ENCODE data around the gene ING4.

The ING4 gene

DNA sequence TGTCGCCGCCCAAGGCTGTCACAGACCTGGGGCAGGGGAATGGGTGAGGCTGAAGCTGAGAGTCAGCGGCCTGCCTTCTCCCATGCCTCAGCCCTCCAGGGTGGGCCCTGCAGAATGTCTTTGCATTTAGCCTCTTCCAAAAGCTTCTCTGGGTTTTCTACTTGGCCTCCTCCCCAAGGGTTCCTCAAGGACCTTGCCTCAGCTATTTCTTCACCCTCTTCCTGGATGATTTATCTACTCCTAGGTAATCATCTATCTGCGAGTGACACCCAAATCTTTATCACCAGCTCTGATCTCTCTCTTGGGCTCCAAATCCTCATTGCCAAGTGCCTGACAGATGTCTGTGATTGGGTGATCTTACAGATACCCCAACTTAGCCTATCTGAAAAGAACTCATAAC, 22.4 kb downstream of the ING4 start:
- no peak for DNase-seq (ENCODE audit: low spot score)
- CTCF ChIA-PET = interaction anchor here (0.7 kb wide), 1 partner anchor 13 kb away, joined by 3 read pairs; no protein-coding TSS in a partner anchor
- H3K27ac ChIP-seq = no peak overlapping the region
- POLR2A ChIA-PET (ENCODE audit: low non-redundant PET) = no interaction called here
- TF ChIP-seq, protein P1, sequence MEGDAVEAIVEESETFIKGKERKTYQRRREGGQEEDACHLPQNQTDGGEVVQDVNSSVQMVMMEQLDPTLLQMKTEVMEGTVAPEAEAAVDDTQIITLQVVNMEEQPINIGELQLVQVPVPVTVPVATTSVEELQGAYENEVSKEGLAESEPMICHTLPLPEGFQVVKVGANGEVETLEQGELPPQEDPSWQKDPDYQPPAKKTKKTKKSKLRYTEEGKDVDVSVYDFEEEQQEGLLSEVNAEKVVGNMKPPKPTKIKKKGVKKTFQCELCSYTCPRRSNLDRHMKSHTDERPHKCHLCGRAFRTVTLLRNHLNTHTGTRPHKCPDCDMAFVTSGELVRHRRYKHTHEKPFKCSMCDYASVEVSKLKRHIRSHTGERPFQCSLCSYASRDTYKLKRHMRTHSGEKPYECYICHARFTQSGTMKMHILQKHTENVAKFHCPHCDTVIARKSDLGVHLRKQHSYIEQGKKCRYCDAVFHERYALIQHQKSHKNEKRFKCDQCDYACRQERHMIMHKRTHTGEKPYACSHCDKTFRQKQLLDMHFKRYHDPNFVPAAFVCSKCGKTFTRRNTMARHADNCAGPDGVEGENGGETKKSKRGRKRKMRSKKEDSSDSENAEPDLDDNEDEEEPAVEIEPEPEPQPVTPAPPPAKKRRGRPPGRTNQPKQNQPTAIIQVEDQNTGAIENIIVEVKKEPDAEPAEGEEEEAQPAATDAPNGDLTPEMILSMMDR (conservative IDR thresholded peaks at IDR 0.05; ENCODE audit: low read depth) = no peak

GRCh38 chr12:6639151-6639801, 23.6 kb downstream of the ING4 start:
- no peak for DNase-seq (ENCODE audit: low spot score)
- ChIA-PET CTCF (interaction anchor here (0.7 kb wide), 1 partner anchor 26 kb away, joined by 4 read pairs; no protein-coding TSS in a partner anchor), POLR2A (ENCODE audit: low non-redundant PET) (interaction anchor here (0.5 kb wide), 1 partner anchor 44 kb away, joined by 4 read pairs; no protein-coding TSS in a partner anchor)
- TF ChIP-seq, protein P1 (conservative IDR thresholded peaks at IDR 0.05; ENCODE audit: low read depth) = no peak
- no peak overlapping the region for H3K27ac ChIP-seq

DNA sequence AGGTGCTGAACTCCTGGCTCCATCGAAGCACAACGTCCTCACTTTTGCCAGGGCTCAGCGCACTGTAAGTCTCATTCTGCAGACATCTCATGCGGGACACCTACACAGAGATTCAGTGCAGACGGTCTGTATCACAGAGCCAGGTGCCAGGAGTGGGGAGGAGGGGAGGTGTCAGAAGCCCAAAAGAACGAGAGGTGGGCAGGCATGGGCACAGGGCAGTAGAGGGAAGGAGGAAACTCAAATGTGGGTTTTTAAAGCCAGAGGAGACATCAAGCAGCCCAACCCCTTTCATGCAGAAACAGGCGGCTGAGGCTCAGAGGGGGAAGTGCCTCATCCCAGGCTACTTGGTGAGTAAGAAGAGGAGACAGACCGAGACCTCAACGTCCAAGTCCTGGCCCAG, 24.6 kb downstream of the ING4 start:
- ChIA-PET CTCF (no interaction called here), POLR2A (ENCODE audit: low non-redundant PET) (interaction anchor here (0.6 kb wide), 1 partner anchor 32 kb away, joined by 4 read pairs; no protein-coding TSS in a partner anchor)
- TF ChIP-seq, protein P1 (conservative IDR thresholded peaks at IDR 0.05; ENCODE audit: low read depth) = no peak
- no peak overlapping the region for H3K27ac ChIP-seq
- no peak for DNase-seq (ENCODE audit: low spot score)

DNA sequence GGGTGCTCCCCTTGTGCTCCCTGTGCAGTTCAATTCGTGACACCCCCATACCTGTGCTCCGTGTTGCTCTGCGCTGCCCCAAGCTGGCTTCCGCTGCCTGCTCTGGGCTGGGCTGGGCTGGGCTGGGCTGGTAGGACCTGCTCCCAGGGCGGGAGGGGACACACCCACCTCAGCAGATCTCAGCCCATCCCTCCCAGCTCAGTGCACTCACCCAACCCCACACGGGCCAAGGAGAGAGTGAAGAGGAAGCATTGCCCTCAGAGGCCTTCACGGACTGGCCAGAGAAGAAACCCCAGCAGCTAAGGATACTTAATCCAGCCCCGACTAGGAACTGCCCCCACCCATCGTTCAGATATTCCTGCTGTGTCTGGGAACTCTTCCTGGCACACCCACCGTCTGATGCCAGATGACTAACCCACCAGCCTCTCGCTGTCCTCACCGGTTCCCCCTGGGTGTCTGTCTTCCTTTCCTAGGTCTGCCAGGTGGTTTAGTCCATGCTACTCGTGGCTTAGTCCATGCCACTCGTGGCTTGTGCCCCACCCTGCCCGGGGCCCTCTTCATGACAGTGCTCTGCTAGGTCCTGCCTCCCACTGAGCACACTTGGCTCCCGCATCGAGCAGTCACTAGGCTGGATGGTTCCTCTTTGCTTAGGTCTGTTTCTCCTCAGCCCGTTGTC, 26.9 kb downstream of the ING4 start, which contains the start of gene LPAR5:
Gene LPAR5 (minus strand): TSS at position 104 of the 676 bp plus-strand sequence. CDS start 14,711 bp downstream, outside the sequence.
- H3K27ac ChIP-seq = peak within 1 kb of the TSS; percentile 94
- peak; percentile 91 for DNase-seq (ENCODE audit: low spot score)
- CTCF ChIA-PET = interaction anchor here (0.6 kb wide), 1 partner anchor 49 kb away, joined by 3 read pairs; no protein-coding TSS in a partner anchor
- TF ChIP-seq, protein P1 (conservative IDR thresholded peaks at IDR 0.05; ENCODE audit: low read depth) = no peak
- POLR2A ChIA-PET (ENCODE audit: low non-redundant PET) = interaction anchor here (0.6 to 0.7 kb wide), 2 partner anchors 19 to 78 kb away, joined by 4 to 5 read pairs; no protein-coding TSS in a partner anchor

DNA sequence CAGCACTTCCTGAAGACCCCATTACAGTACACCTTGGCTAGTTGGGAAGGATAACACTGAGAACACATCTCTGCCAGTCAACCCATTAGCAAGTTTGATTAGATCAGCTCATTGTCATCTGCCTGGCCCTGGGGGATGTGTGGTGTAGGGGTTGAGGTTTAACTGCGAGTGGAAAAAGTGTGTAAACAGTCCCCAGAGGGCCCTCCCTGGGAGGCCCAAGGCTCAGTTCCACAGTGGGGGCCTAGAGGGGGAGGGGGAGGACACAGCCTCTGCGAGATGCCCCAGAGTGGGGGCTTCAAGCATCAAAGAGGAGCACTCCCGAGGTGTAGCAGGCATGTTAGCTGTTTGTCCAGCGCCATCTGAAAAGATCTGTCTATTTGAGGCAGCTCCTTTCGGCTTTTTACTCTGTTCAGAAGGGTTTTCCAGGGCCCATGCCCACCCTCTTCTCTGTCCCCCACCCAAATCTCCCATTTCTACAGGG, 27.5 kb downstream of the ING4 start:
- POLR2A ChIA-PET (ENCODE audit: low non-redundant PET) = interaction anchor here (0.6 to 0.7 kb wide), 2 partner anchors 18 to 77 kb away, joined by 4 to 5 read pairs; no protein-coding TSS in a partner anchor
- CTCF ChIA-PET = interaction anchor here (0.6 kb wide), 2 partner anchors 17 to 50 kb away, joined by 3 to 4 read pairs; no protein-coding TSS in a partner anchor
- H3K27ac ChIP-seq = peak overlapping the region; percentile 94

More for the DNA sequence above, 27.5 kb downstream of the ING4 start:
- TF ChIP-seq, protein P1 (conservative IDR thresholded peaks at IDR 0.05; ENCODE audit: low read depth) = no peak
- DNase-seq (ENCODE audit: low spot score) = no peak

Measured in RWPE1 (cell line).